ENCODE results near the gene ECSCR.

The ECSCR gene

GRCh38 chr5:139468421-139468931 is 5.9 kb upstream of the ECSCR start:
- no peak; the same call in 1 of the 2 replicates for TF ChIP-seq CTCF (IDR thresholded peaks at IDR 0.05; ENCODE audit: low read depth, low read length)
- DNase-seq (ENCODE audit: extremely low read depth, low read depth) = no peak

- TF ChIP-seq CTCF (IDR thresholded peaks at IDR 0.05; ENCODE audit: low read depth, low read length) = no peak
- no peak for DNase-seq (ENCODE audit: extremely low read depth, low read depth)
Observed at GRCh38 chr5:139461698-139462097, 845 bp downstream of the ECSCR start.

GRCh38 chr5:139461176-139461575 is 1.4 kb downstream of the ECSCR start:
- no peak for DNase-seq (ENCODE audit: extremely low read depth, low read depth)
- no peak for TF ChIP-seq CTCF (IDR thresholded peaks at IDR 0.05; ENCODE audit: low read depth, low read length)

GRCh38 chr5:139460455-139460854 is 2.1 kb downstream of the ECSCR start:
- TF ChIP-seq CTCF (IDR thresholded peaks at IDR 0.05; ENCODE audit: low read depth, low read length) = no peak
- no peak for DNase-seq (ENCODE audit: extremely low read depth, low read depth)

GRCh38 chr5:139459451-139459934 is 3.0 kb downstream of the ECSCR start:
- no peak for TF ChIP-seq CTCF (IDR thresholded peaks at IDR 0.05; ENCODE audit: low read depth, low read length)
- DNase-seq (ENCODE audit: extremely low read depth, low read depth) = no peak

- DNase-seq (ENCODE audit: extremely low read depth, low read depth) = no peak
Observed at GRCh38 chr5:139458580-139459407, 3.7 kb downstream of the ECSCR start.

More at GRCh38 chr5:139458580-139459407, 3.7 kb downstream of the ECSCR start:
- no peak for TF ChIP-seq CTCF (IDR thresholded peaks at IDR 0.05; ENCODE audit: low read depth, low read length)
